GM13977 (cell line): ENCODE measurements around the gene PDCD5.
"Not testable (repeated sequence)": the region's sequence is repeated elsewhere in the genome, so short reads cannot be mapped to it uniquely, and the experiment has no call there.

Experiments used
- DNase-seq: peaks from one replicate; pipeline ENCODE4 v3.0.0; 2012; ENCODE audit warnings: low spot score
- CTCF ChIP-seq: IDR thresholded peaks from 2 replicates; pipeline ENCODE4 v1.5.1; 2012; ENCODE audit warnings: mild to moderate bottlenecking, control low read depth; ENCODE audit not compliant: insufficient read depth; ENCODE audit errors: extremely low read depth, missing control alignments
- in situ Hi-C: fragments of 300-500 bp; cut with MboI; formaldehyde crosslinking; loops from one replicate; pipeline ENCODE4 v1.12.0; 2022; ENCODE audit warnings: low sequenced_read_pairs, low pct_unique_long_range_greater_than_20kb, mixed read lengths, inconsistent platforms; ENCODE audit not compliant: unreplicated experiment

PDCD5 gene

GRCh38 chr19:32566246-32566830, 14.7 kb upstream of the PDCD5 start:
- TF ChIP-seq CTCF = no peak
- in situ Hi-C loops = no loop called here
- DNase-seq = no peak

GRCh38 chr19:32567486-32567885, 13.5 kb upstream of the PDCD5 start:
- in situ Hi-C loops = no loop called here
- no peak for TF ChIP-seq CTCF
- DNase-seq = no peak

GRCh38 chr19:32570081-32570785, 10.8 kb upstream of the PDCD5 start:
- TF ChIP-seq CTCF = peak; percentile 79
- in situ Hi-C loops = no loop called here
- peak; percentile 57 for DNase-seq

- DNase-seq, in situ Hi-C loops: not testable (repeated sequence)
These were observed 9.4 kb upstream of the PDCD5 start for GRCh38 chr19:32571471-32572075.

- DNase-seq, in situ Hi-C loops: not testable (repeated sequence)
These were observed 8.1 kb upstream of the PDCD5 start for GRCh38 chr19:32572700-32573491.

GRCh38 chr19:32573492-32573794, 7.5 kb upstream of the PDCD5 start:
- TF ChIP-seq CTCF = no peak
- DNase-seq = no peak
- in situ Hi-C loops = no loop called here

GRCh38 chr19:32576790-32577189, 4.2 kb upstream of the PDCD5 start:
- no peak for TF ChIP-seq CTCF
- DNase-seq = no peak
- in situ Hi-C loops = no loop called here
